OCI-M2 (cell line): Measurements from ENCODE around the gene TACSTD2.
"Not testable (repeated sequence)": the region's sequence is repeated elsewhere in the genome, so short reads cannot be mapped to it uniquely, and the experiment has no call there.

Source experiments
- DNase-seq: peaks from one replicate; lab custom pipeline; 2025; ENCODE audit not compliant: unreplicated experiment; lab: John Stamatoyannopoulos, UW

The TACSTD2 gene, protein sequence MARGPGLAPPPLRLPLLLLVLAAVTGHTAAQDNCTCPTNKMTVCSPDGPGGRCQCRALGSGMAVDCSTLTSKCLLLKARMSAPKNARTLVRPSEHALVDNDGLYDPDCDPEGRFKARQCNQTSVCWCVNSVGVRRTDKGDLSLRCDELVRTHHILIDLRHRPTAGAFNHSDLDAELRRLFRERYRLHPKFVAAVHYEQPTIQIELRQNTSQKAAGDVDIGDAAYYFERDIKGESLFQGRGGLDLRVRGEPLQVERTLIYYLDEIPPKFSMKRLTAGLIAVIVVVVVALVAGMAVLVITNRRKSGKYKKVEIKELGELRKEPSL

DNA sequence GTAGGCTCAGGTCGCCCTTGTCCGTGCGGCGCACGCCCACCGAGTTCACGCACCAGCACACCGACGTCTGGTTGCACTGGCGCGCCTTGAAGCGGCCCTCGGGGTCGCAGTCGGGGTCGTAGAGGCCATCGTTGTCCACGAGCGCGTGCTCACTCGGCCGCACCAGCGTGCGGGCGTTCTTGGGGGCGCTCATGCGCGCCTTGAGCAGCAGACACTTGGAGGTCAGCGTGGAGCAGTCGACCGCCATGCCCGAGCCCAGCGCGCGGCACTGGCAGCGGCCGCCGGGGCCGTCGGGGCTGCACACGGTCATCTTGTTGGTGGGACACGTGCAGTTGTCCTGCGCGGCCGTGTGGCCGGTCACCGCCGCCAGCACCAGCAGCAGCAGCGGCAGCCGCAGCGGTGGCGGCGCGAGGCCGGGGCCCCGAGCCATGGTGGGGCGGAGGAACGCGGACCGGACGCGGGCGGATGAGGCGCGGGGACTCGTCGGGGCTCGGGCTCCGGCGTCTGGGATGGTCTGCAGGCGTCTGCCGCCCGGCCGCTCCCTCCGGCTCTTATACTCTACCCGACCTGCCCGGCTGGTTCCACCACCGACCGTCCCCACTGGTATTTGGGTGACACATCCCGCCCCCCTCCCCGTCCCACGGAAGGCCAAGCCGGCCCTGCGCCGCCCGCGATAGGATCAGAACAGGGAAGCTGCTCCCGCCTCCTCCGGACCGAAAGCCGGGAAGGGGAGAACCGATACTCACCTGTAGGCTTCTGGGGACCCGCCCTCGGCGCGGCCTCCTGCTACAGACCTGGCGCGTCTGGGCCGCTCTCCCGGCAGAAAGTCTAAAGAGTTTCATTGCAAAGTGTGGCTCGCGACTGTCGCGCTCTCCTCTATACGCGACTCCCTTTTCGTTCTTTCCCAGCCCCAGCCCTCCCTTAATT, at the start of gene TACSTD2:
Gene TACSTD2 (minus strand): TSS at position 526 of the 927 bp plus-strand sequence. CDS start 96 bp downstream, at position 430.
- DNase-seq = no peak

DNA sequence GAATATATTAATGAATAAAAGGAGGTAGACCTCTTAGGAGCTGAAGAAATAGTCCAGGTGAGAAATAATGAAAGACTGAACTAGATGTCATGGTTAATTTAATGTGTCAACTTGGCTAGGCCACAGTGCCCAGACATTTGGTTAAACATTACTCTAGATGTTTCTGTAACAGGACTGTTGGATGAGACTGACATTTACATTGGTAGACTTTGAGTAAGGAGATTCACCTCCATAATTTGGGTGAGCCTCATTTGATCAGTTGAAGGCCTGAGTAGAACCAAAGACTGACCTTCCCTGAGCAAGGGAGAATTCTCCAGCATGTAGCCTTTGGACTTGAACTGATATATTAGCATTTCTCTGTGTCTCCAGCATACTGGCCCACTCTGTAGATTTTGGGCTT, 49.2 kb upstream of the TACSTD2 start:
- no peak for DNase-seq

GRCh38 chr1:58623259-58623658, 46.2 kb upstream of the TACSTD2 start:
- not testable (repeated sequence) for DNase-seq

DNA sequence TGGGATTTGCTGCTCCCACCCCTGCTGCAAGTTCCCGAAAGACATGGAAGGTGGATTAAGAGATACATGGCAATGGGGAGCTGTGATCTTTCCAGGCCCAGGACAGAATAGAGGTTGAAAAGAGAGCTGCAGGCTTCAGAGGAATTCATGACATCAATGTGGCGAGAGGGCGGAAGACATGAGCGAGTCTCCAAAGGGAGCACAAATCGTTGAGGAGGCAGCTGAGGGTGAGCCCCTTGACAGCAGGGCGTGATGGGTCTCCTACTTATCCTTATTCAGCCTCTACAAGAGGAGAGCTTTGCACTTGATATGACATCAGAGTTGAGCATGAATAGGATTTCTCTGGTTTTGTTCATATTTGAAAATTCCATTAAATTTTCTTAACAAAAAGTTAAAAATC, 45.5 kb upstream of the TACSTD2 start:
- DNase-seq = no peak

DNA sequence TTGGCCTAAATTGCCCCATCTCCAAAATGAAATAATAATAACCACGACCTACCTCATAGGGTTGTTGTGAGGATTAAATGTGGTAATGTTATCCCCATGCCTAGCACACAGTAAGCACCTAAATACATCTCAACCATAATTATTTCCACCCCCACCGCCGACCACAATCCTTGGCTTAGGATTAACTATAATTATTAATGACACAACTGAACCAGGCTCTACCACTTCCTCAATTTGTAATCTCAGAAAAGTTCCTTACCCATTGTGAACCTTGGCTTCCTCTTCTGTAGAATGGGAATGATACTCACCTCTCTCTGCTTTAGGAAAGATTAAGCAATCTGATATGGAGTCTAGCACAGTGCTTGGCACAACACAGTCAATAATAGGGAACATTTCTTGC, 44.3 kb upstream of the TACSTD2 start:
- no peak for DNase-seq

- DNase-seq = no peak
These were observed 43.9 kb upstream of the TACSTD2 start for GRCh38 chr1:58620926-58621325.

DNA sequence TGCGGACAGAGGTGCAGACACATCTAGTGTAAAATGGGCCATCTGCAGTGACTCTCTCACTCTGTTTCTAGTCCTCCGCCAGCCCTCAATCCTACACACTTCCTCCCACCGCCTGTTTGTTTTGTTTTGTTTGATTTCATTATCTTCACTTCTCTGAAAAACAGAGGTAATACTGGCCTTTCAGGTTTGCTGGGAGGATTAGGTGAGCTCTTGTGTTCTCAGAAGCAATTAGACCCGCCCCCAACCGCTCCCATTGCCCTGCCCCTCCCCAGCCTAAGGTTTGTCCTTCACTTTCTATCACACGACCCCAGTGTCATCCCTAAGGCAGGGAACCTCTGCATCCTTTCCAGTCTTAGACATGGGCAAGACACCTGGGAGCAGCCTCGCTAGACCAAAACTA, 43.2 kb upstream of the TACSTD2 start:
- no peak for DNase-seq

- no peak for DNase-seq
These were observed 42.4 kb upstream of the TACSTD2 start for GRCh38 chr1:58619286-58620054.

GRCh38 chr1:58618303-58618702, 41.3 kb upstream of the TACSTD2 start:
- DNase-seq = no peak

GRCh38 chr1:58611861-58612385, 34.9 kb upstream of the TACSTD2 start:
- DNase-seq = no peak

DNA sequence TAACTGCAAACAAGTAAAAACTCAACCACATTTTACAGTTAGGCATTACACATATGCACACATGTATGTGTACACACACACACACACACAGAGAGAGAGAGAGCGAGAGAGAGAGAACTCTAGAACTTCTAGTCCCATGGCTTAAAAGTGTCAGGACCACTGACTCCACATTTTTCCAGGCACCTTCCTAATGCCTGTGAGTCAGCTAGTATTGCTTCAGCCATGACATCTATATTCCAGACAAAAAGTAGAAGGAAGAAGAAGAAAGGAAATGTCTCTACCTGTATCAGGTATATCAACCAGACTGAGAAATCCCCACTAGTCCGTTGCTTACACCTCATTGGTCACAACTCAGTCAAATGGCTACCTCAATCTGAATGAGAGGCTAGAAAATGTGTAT, 31.9 kb upstream of the TACSTD2 start:
- DNase-seq = no peak

GRCh38 chr1:58608297-58608696, 31.2 kb upstream of the TACSTD2 start:
- no peak for DNase-seq

- DNase-seq = no peak
These were observed 30.3 kb upstream of the TACSTD2 start for GRCh38 chr1:58607391-58607790.

DNA sequence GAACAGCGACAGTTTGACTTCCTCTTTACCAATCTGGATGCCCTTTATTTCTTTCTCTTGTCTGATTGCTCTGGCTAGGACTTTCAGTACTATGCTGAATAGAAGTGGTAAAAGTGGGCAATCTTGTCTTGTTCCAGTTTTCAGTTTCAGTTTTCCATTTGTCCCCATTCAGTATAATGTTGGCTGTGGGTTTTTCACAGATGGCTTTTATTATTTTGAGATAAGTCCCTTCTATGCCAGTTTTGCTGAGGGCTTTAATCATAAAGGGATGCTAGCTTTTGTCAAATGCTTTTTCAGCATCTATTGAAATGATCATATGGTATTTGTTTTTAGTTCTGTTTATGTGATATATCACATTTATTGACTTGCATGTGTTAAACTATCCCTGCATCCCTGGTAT, 24.9 kb upstream of the TACSTD2 start:
- not testable (repeated sequence) for DNase-seq

DNA sequence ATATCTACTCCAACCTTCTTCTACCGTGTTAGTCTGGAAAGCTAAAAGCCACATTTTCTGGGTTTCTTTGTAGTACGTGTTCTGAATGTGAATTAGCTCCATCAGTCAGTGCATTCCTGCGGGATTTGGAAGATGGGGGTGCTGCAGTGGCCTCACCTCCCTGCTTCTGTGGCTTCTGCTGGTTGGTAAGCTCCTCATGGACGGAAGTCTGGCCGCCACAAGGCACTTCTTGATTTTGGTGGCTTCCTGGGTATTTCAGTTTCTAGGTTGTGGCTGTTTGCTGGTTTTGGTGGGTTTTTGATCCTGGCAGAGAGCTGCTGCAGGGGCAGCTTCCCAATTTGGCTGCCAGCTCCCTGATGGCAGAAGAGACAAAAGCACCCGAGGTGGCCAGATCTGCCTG, 20.9 kb upstream of the TACSTD2 start:
- no peak for DNase-seq

GRCh38 chr1:58597076-58597475, 20.0 kb upstream of the TACSTD2 start:
- DNase-seq = no peak

DNA sequence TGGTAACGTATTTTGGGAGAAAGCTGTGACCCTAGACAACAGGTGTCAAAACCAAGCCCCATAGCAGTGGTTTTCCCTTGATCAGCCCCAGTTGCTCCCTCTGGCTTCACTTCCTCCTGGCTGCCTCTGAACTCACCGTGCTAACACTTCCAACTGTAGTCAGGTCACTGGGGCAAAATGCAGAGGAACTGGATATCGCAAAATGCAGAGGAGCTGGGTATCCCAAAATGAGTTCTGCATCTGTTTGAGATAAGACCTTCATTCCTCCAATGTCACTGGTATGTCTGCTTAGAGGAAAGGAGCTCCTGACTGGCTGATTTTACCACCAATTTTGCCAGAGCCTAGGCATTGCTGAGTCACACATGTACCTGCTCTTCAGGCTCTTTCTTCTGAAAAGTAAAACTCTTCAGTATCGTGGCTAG, 19.6 kb upstream of the TACSTD2 start:
- DNase-seq = no peak

GRCh38 chr1:58594546-58594945, 17.5 kb upstream of the TACSTD2 start:
- DNase-seq = no peak

DNA sequence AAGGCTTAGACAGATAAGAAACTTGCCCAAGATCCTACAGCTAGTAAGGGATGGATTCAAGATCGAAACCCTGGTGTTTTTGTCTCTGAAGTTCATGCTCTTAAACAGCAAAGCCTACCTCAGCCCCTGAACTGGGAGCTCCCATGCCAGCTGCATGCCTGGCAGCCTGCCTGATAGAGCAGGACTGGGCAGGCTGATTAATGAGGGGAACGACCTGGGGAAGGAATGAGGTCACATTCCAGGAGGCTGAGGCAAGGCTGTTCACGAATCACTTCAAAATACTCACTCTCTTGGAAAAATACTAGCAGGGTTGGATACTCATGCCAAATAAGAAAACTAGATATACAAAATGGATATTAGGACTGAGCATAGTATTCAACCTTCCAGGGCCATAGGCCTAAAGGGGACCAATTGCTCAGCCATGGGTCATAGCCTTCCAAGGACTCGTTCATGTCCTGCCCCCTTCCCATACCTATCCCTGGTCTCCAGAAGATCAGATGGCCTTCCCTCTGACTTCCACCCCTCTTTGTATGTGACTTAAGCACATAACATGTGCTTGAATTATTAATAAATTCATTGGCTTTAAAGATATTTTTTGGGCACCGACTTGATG, 15.6 kb upstream of the TACSTD2 start:
- no peak for DNase-seq

DNA sequence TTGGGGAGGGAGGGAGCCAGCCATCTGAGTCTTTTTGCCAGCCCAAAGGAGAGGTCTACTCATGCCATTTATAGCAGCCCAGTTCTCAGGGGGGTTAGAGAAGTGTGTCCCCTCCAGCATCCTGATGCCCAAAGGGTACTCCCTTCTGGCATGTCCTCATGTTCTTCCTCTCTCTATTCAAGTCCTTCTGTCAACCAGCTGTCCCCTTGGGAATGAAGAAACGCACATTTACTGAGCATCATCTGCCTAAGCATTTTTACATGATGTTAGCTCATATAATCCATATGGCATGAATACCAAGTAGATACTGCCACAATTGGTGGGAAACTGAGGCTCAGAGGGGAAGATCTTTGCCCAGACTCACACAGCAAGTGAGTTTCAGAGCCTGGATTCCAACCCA, 14.8 kb upstream of the TACSTD2 start:
- no peak for DNase-seq

DNA sequence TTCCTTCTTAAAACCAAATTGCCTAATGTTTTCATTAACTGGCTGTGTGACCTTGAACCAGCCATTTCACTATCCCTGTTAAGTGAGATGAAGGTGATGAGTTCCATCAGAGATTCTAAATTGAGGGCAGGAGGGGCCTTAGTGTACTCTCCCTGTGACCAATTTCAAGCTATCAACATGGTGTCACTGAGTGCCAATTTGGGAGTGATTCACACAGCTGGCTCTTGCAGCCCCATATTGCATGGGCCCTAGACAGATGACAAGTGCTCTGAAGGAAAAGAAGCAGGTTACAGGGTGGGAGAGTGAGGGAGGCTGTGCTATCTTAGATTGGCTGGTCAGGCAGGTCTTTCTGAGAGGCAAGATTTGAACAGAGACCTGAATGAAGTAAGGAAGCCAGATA, 13.0 kb upstream of the TACSTD2 start:
- no peak for DNase-seq
